ENCODE measurements around the gene IMPACT. TPM values are rescaled to one million over a fixed set of nuclear protein-coding genes. Genes with fewer than 3 reads are reported as not detected.

The IMPACT gene
- total RNA-seq, 1 experiment from 2014 or later, result 88.3 TPM

DNA sequence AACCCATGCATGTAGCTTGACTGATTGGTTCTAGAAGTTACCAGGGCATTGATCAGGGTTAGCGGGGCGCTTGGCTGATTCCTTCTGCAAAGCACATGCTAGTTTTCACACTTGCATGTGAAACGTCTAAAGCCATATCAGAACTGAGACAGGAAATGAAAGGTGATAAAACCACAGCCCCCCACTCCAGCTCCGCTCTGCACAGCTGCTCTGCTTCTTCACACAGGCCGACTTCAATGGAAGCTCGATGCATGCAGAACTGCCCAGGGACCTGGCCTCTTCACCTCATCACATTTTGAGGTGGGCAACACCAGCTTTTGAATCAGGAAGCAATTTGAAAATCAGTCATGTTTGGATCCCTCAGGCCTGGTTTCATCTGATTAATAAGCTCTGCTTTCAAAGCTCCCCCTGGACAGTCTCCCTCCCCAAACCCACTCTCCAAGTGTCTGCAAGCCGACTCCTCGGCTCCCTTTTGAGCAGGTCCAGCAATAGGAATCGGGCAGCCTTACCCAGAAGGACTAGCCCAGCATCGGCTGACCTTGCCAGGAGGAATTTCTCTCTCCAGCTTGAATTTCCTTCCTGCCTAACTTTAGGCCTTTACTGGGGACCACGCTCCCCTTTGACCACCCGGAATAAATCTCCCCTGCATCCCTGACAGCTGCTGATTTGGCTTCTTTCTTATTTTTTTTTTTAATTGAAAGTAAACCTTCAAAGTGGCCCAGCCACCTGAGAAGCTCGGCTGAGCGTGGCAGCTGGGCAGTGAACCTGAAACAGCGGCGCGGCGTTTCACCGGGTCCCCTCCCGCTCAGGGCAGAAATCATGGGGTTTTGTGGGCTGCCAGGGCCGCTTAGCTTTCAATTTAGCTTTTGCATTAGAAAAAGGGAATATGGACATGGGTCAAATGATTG is 65.7 kb downstream of the IMPACT start:
- POLR2A ChIA-PET, result interaction anchor here (0.6 kb wide), 1 partner anchor 40 kb away, joined by 3 read pairs; no protein-coding TSS in a partner anchor
- DNase-seq (ENCODE audit: unreplicated experiment), result no peak
- TF ChIP-seq CTCF (IDR thresholded peaks at IDR 0.05; ENCODE audit: unreplicated experiment), result no peak
- BruUV-seq (replicated peaks), result no TSS peak
- Mint-ChIP-seq H3K4me1 (ENCODE audit: insufficient read depth, unreplicated experiment) (peaks cover 9% of the 10 kb centered on the region), H3K36me3 (ENCODE audit: insufficient read depth, unreplicated experiment) (no peaks in the 10 kb centered on the region), H3K27ac (ENCODE audit: low read depth, unreplicated experiment) (no peak overlapping the region), H3K4me3 (ENCODE audit: unreplicated experiment) (no peak overlapping the region), H3K27me3 (ENCODE audit: insufficient read depth, unreplicated experiment) (no peaks in the 10 kb centered on the region), H3K9me3 (ENCODE audit: unreplicated experiment) (no peaks in the 10 kb centered on the region)
- intact Hi-C loops (cut with micrococcal nuclease), result no loop called here
- CTCF ChIA-PET, result interaction anchor here (0.7 to 15.4 kb wide), 9 partner anchors 24 to 1361 kb away, joined by 3 to 285 read pairs (median 3); no protein-coding TSS in a partner anchor

DNA sequence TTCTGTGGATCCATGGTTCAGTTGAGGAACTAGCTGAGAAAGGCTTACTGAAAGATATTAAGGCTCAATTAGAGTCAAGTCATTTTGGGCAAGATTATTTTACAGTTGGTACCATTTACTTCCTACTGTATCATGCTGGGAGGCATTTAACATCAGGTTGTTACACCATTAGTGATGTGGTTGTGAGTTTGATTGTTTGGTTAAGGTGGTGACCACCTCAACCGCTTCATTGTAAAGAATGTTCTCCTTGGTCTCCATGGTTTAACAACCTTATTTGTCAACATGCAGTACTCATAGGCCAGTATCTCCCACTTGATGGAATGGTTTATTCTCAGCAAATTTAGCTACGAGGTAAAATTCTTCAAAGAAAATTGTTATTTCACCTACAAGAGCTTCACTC is 68.1 kb downstream of the IMPACT start:
- no peaks in the 10 kb centered on the region for H3K36me3 Mint-ChIP-seq (ENCODE audit: insufficient read depth, unreplicated experiment)
- POLR2A ChIA-PET, result interaction anchor here (0.6 kb wide), 1 partner anchor 51 kb away, joined by 3 read pairs; no protein-coding TSS in a partner anchor
- intact Hi-C loops (cut with micrococcal nuclease), result no loop called here
- TF ChIP-seq CTCF (IDR thresholded peaks at IDR 0.05; ENCODE audit: unreplicated experiment), result no peak
- no peaks in the 10 kb centered on the region for H3K4me1 Mint-ChIP-seq (ENCODE audit: insufficient read depth, unreplicated experiment)
- no peaks in the 10 kb centered on the region for H3K27me3 Mint-ChIP-seq (ENCODE audit: insufficient read depth, unreplicated experiment)
- H3K4me3 Mint-ChIP-seq (ENCODE audit: unreplicated experiment), result no peak overlapping the region
- no peaks in the 10 kb centered on the region for H3K9me3 Mint-ChIP-seq (ENCODE audit: unreplicated experiment)
- DNase-seq (ENCODE audit: unreplicated experiment), result no peak
- BruUV-seq (replicated peaks), result no TSS peak
- CTCF ChIA-PET, result interaction anchor here (0.6 to 15.4 kb wide), 6 partner anchors 8 to 250 kb away, joined by 3 to 285 read pairs (median 3); no protein-coding TSS in a partner anchor
- H3K27ac Mint-ChIP-seq (ENCODE audit: low read depth, unreplicated experiment), result no peak overlapping the region

DNA sequence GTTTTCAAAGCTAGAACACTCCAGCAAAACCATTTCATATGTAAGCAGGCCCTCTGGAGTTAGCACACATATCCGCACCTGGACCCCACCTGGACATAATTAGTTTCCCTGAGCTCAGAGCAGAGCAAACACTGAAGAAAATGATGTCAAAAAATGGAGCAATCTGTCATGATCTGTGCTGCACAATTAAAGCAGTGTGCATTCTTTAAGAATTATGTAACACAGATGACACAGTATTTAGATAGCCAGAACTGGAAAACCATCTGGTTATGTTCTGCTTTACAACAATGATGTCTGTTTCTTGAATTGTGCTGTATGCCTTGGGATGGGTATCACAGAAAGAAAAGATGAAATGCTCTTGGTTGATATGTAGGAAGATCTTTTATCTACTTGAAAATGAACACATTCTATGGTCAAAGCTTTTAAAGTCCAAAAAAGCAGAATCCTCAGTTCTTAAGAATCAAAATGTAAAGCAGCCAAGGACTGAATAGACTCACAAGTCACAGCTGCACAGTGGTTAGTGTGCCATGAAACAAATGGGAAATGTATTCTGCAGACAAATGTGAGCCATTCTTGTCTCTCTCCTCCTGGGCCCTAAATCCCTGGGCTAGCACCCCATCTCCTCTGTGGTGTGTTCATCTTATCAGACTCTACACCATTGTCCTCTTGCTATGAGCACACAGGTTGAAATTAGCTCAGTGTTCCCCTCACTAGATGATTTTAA is 70.7 kb downstream of the IMPACT start:
- H3K4me3 Mint-ChIP-seq (ENCODE audit: unreplicated experiment), result no peak overlapping the region
- CTCF ChIA-PET, result interaction anchor here (0.8 to 15.4 kb wide), 4 partner anchors 9 to 137 kb away, joined by 3 to 285 read pairs (median 26); no protein-coding TSS in a partner anchor
- no peak overlapping the region for H3K27ac Mint-ChIP-seq (ENCODE audit: low read depth, unreplicated experiment)
- no peaks in the 10 kb centered on the region for H3K36me3 Mint-ChIP-seq (ENCODE audit: insufficient read depth, unreplicated experiment)
- DNase-seq (ENCODE audit: unreplicated experiment), result no peak
- no peaks in the 10 kb centered on the region for H3K4me1 Mint-ChIP-seq (ENCODE audit: insufficient read depth, unreplicated experiment)
- TF ChIP-seq CTCF (IDR thresholded peaks at IDR 0.05; ENCODE audit: unreplicated experiment), result no peak
- H3K9me3 Mint-ChIP-seq (ENCODE audit: unreplicated experiment), result no peaks in the 10 kb centered on the region
- no peaks in the 10 kb centered on the region for H3K27me3 Mint-ChIP-seq (ENCODE audit: insufficient read depth, unreplicated experiment)
- intact Hi-C loops (cut with micrococcal nuclease), result no loop called here
- POLR2A ChIA-PET, result no interaction called here
- no TSS peak for BruUV-seq (replicated peaks)

GRCh38 chr18:24499814-24500213 is 73.3 kb downstream of the IMPACT start:
- POLR2A ChIA-PET, result no interaction called here

More at GRCh38 chr18:24499814-24500213, 73.3 kb downstream of the IMPACT start:
- CTCF ChIA-PET, result interaction anchor here (0.7 to 5.2 kb wide), 2 partner anchors 12 to 125 kb away, joined by 3 to 45 read pairs; no protein-coding TSS in a partner anchor
- intact Hi-C loops (cut with micrococcal nuclease), result no loop called here
- H3K4me3 Mint-ChIP-seq (ENCODE audit: unreplicated experiment), result no peak overlapping the region
- no peaks in the 10 kb centered on the region for H3K36me3 Mint-ChIP-seq (ENCODE audit: insufficient read depth, unreplicated experiment)
- H3K27me3 Mint-ChIP-seq (ENCODE audit: insufficient read depth, unreplicated experiment), result no peaks in the 10 kb centered on the region
- no peaks in the 10 kb centered on the region for H3K9me3 Mint-ChIP-seq (ENCODE audit: unreplicated experiment)
- no peak for DNase-seq (ENCODE audit: unreplicated experiment)
- no peaks in the 10 kb centered on the region for H3K4me1 Mint-ChIP-seq (ENCODE audit: insufficient read depth, unreplicated experiment)
- BruUV-seq (replicated peaks), result no TSS peak
- TF ChIP-seq CTCF (IDR thresholded peaks at IDR 0.05; ENCODE audit: unreplicated experiment), result no peak
- no peak overlapping the region for H3K27ac Mint-ChIP-seq (ENCODE audit: low read depth, unreplicated experiment)
